Right lobe of liver (tissue), 6 donors: ENCODE measurements around the gene DNAJC28. TPM values are rescaled to one million over a fixed set of nuclear protein-coding genes. Genes with fewer than 3 reads are reported as not detected.

Experiments
- ATAC-seq, 4 donors: fragments of 200-7000 bp; cut with Tn5 transposase; one replicate each; pipeline ENCODE4 v1.9.1; 2020; ENCODE audit warnings: mild to moderate bottlenecking in 4 of 4, moderate library complexity in 4 of 4
- DNase-seq, 3 donors: peaks; one replicate each; pipeline ENCODE4 v3.0.0-alpha.2; 2020
- H3K27ac ChIP-seq, 3 donors: fragments of 200-600 bp; one replicate each; pipeline ENCODE4 v1.8.0; 2022
- H3K27me3 ChIP-seq, 2 donors: fragments of 200-600 bp; one replicate each; pipeline ENCODE4 v1.8.0; 2022
- H3K36me3 ChIP-seq, 4 donors: fragments of 200-600 bp; sonication (generic) in 1 of 4; one replicate each; pipeline versions ENCODE4 v1.5.1 to v1.8.0; 2017 to 2022; ENCODE audit warnings: control low read depth in 1 of 4
- H3K4me1 ChIP-seq, 4 donors: fragments of 200-600 bp; sonication (generic) in 1 of 4; one replicate each; pipeline versions ENCODE4 v1.5.1 to v1.8.0; 2017 to 2022; ENCODE audit warnings: control low read depth in 1 of 4
- H3K4me3 ChIP-seq, 3 donors: fragments of 200-600 bp; one replicate each; pipeline ENCODE4 v1.8.0; 2022
- H3K9me3 ChIP-seq, 4 donors: fragments of 200-600 bp; sonication (generic) in 1 of 4; one replicate each; pipeline versions ENCODE4 v1.5.1 to v1.8.0; 2017 to 2022; ENCODE audit warnings: control low read depth in 1 of 4
- POLR2A ChIP-seq: fragments of 450-650 bp; IDR thresholded peaks from one replicate; pipeline ENCODE4 v1.6.1; 2017; ENCODE audit warnings: antibody characterized with exemption, mild to moderate bottlenecking
- WGBS: methylation state at CpG from one replicate; pipeline ENCODE4 v1.1.6; 2018; ENCODE audit warnings: low coverage, low lambda C conversion rate; ENCODE audit not compliant: insufficient coverage; ENCODE audit errors: missing lambda C conversion rate; 5-methylcytosine and 5-hydroxymethylcytosine counted together
- intact Hi-C, 2 donors: fragments of 100-400 bp; cut with DNase I; formaldehyde crosslinking; loops; one replicate each; pipeline versions ENCODE4 v1.11.2 to v1.14.1; 2022
- total RNA-seq, 6 experiments: library from RNA; depleted of rRNA in 2 of 6; stranded (reverse); fragments of >200 nt in 2 of 6; fragmentation: NEBNext Ultra II Directional in 3 of 6; extraction: Animal tissue kit (Norgen Biotek cat#: 25700) in 3 of 6; gene quantifications; one replicate each; pipeline versions ENCODE4 v1.1.0 to v1.2.4, GENCODE V29; 2016 to 2023
- TF ChIP-seq, protein P1 (sequence below), 4 donors: fragments of 200-600 bp in 3 of 4; fragments of 450-650 bp in 1 of 4; IDR thresholded peaks; one replicate each; pipeline versions ENCODE4 v1.5.1 to v1.8.0; 2016 to 2022; ENCODE audit warnings: antibody characterized with exemption in 4 of 4, mild to moderate bottlenecking in 2 of 4
- donor health status: DM: no; HTN: yes; CAD: no.
- donor health status: DM: no; HTN: no; CAD: no.
- donor health status: DM: no; HTN: no; CAD: no.
- donor health status: DM: no; HTN: yes; CAD: no.
- donor health status: DM: no; HTN: yes; CAD: no.

The DNAJC28 gene
- total RNA-seq, 6 experiments from 2014 or later: 1.7 to 2.7 (median 1.9) TPM

DNA sequence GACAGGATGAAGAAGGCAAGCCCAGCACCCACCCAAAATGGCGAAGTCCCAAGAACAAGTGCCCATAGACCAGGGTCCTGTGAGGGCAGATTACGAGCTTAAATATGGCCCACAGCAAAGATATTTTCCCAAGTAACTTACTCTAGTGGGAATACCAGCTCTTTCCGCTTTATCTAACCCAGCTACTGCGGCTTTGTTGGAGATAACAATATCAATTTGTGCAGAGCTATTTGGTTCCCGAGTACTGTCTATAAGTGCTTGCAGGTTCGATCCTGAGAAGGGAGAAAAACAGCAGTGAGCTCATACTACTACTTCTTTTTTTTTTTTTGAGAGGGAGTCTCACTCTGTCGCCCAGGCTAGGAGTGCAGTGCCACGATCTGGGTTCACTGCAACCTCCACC, 14.3 kb upstream of the DNAJC28 start:
- ATAC-seq (no peak), DNase-seq (no peak)
- H3K36me3 ChIP-seq: peaks cover 0 to 57% (median 10%) of the 10 kb centered on the region in 4 donors
- H3K27me3 ChIP-seq: no peaks in the 10 kb centered on the region
- no peaks in the 10 kb centered on the region for H3K4me1 ChIP-seq
- no peak overlapping the region for H3K4me3 ChIP-seq
- TF ChIP-seq, protein P1, sequence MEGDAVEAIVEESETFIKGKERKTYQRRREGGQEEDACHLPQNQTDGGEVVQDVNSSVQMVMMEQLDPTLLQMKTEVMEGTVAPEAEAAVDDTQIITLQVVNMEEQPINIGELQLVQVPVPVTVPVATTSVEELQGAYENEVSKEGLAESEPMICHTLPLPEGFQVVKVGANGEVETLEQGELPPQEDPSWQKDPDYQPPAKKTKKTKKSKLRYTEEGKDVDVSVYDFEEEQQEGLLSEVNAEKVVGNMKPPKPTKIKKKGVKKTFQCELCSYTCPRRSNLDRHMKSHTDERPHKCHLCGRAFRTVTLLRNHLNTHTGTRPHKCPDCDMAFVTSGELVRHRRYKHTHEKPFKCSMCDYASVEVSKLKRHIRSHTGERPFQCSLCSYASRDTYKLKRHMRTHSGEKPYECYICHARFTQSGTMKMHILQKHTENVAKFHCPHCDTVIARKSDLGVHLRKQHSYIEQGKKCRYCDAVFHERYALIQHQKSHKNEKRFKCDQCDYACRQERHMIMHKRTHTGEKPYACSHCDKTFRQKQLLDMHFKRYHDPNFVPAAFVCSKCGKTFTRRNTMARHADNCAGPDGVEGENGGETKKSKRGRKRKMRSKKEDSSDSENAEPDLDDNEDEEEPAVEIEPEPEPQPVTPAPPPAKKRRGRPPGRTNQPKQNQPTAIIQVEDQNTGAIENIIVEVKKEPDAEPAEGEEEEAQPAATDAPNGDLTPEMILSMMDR (IDR thresholded peaks at IDR 0.05): no peak
- TF ChIP-seq POLR2A: no peak
- H3K27ac ChIP-seq: no peak overlapping the region
- no peaks in the 10 kb centered on the region for H3K9me3 ChIP-seq
- WGBS: 86% methylated on average over 4 of the region's 8 CpGs
- intact Hi-C loops: no loop called here

DNA sequence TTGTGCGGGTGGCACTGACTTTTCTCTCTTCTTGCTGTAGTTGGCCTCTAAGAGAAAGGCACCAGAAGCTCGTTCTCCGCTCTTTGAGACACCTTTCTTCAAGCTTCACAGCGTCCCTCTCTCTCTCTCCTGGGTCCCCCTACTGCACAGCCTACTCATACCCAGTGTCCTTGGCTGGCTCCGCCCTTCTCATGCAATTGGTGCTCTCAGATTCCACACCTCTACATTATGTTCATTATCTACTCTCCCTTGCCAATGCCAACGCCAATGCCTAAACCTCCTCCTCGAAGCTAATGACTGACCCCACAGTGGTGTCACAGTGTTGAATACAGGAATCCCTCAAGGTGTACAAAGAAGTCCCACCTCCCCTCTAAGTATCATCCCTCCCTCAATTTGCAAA, 4.8 kb upstream of the DNAJC28 start:
- 46% methylated on average over 5 of the region's 7 CpGs for WGBS
- H3K9me3 ChIP-seq: no peaks in the 10 kb centered on the region
- no peaks in the 10 kb centered on the region for H3K27me3 ChIP-seq
- H3K4me1 ChIP-seq: peaks cover 0 to 4% (median 0%) of the 10 kb centered on the region in 4 donors
- H3K4me3 ChIP-seq: no peak overlapping the region
- intact Hi-C loops: no loop called here
- no peak for DNase-seq
- no peak for ATAC-seq
- H3K27ac ChIP-seq: no peak overlapping the region
- TF ChIP-seq, protein P1 (IDR thresholded peaks at IDR 0.05): no peak
- no peak for TF ChIP-seq POLR2A
- no peaks in the 10 kb centered on the region for H3K36me3 ChIP-seq

DNA sequence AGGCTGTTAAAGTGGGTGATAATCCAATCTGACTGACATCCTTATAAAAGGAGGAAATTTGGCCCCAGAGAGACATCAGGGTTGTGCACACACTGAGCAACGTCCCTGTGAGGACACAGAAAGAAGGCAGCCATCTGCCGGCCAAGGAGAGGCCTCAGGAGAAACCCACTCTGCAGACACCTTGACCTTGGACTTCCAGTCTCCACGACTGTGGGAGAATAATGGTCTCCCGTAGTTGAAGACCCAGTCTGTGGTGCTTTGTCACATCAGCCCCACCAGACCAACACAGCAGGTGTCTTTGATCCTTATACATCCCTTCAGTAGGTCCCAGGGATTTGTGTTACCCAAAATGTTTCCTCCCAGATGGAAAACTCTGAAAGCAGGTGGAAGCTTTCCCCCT, 4.2 kb upstream of the DNAJC28 start:
- Histone ChIP-seq H3K4me3 (no peak overlapping the region), H3K36me3 (no peaks in the 10 kb centered on the region), H3K9me3 (no peaks in the 10 kb centered on the region), H3K4me1 (peaks cover 0 to 7% (median 0%) of the 10 kb centered on the region in 4 donors), H3K27ac (no peak overlapping the region), H3K27me3 (no peaks in the 10 kb centered on the region)
- intact Hi-C loops: no loop called here
- ATAC-seq (no peak), DNase-seq (no peak)
- TF ChIP-seq, protein P1 (IDR thresholded peaks at IDR 0.05): no peak
- TF ChIP-seq POLR2A: no peak
- WGBS: 14% methylated on average over 2 of the region's 4 CpGs

DNA sequence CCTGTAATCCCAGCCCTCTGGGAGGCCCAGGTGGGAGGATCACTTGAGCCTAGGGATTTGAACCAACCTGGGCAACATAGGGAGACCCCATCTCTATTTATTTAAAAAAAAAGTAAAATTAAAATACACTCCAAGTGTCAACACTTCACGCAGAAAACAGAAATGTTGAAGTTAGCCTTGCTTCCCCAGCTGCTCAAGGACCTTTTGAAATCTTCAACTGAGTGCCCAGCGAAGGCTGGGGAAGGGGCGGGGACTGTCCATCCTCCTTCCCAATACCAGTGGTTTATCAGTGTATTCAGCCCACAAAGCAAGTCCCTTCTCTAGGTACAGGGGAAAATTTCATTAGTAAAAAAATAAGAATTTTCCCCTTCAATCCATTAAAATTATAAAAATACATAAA, 2.2 kb upstream of the DNAJC28 start:
- no peak overlapping the region for H3K27ac ChIP-seq
- TF ChIP-seq POLR2A: no peak
- TF ChIP-seq, protein P1 (IDR thresholded peaks at IDR 0.05): no peak
- H3K36me3 ChIP-seq: no peaks in the 10 kb centered on the region
- H3K9me3 ChIP-seq: no peaks in the 10 kb centered on the region
- intact Hi-C loops: no loop called here
- no peak overlapping the region for H3K4me3 ChIP-seq
- WGBS: 64% methylated on average over 3 of the region's 3 CpGs
- no peak for DNase-seq
- no peak for ATAC-seq
- H3K4me1 ChIP-seq: peaks cover 0 to 8% (median 0%) of the 10 kb centered on the region in 4 donors
- no peaks in the 10 kb centered on the region for H3K27me3 ChIP-seq

DNA sequence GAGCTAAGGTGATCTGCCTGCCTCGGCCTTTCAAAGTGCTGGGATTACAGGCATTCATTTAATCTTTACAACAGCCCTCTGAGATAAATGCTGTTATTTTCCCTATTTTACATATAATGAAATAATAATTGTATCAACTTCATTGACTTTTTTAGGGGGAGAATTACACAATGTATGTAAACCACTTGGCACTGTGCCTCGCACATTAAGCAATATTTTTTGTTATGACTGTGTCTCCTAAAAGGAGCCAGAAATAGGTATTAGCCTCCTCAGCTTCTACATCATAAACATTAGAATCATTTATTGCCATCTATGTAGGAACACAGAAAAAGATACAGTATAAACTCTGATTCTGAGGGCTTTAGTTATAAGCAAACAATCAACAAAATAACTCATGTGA, 1.1 kb upstream of the DNAJC28 start:
- no peak for ATAC-seq

More for the DNA sequence above, 1.1 kb upstream of the DNAJC28 start:
- intact Hi-C loops: no loop called here
- Histone ChIP-seq H3K27ac (no peak overlapping the region), H3K27me3 (no peaks in the 10 kb centered on the region), H3K4me1 (peaks cover 0 to 8% (median 0%) of the 10 kb centered on the region in 4 donors), H3K4me3 (no peak overlapping the region), H3K36me3 (no peaks in the 10 kb centered on the region), H3K9me3 (no peaks in the 10 kb centered on the region)
- WGBS: 43% methylated on average over 2 of the region's 2 CpGs
- no peak for DNase-seq
- TF ChIP-seq POLR2A: no peak
- TF ChIP-seq, protein P1 (IDR thresholded peaks at IDR 0.05): no peak
